ENCODE data around the gene SLC16A2. TPM values are rescaled to one million over a fixed set of nuclear protein-coding genes. Genes with fewer than 3 reads are reported as not detected.

SLC16A2 gene
- total and polyA plus RNA-seq, 10 of the 15 experiments (the other 5 are each of a cell fraction or from before 2014, with no cell fraction given), result 0.08 to 0.13 TPM; not detected in 8

GRCh38 chrX:74545880-74546523 lies 124.7 kb downstream of the SLC16A2 start (continued):
- TF ChIP-seq ZNF687 (IDR thresholded peaks at IDR 0.05), result no peak
- TF ChIP-seq NR2F1 (conservative IDR thresholded peaks at IDR 0.05), result no peak
- TF ChIP-seq PAX8 (IDR thresholded peaks at IDR 0.05), result no peak
- no peak for TF ChIP-seq ZBTB11 (CRISPR knock-in tag; IDR thresholded peaks at IDR 0.05)
- 0 out of 2 replicates have a peak, but pooled peaks have one; percentile 17 for TF ChIP-seq TCF3 (IDR thresholded peaks at IDR 0.05; ENCODE audit: borderline replicate concordance, insufficient read depth, low read depth, low read length)
- TF ChIP-seq ATF3 (IDR thresholded peaks at IDR 0.05; ENCODE audit: borderline replicate concordance, extremely low read depth, low read depth, low read length), result no peak
- TF ChIP-seq STAT1 (conservative IDR thresholded peaks at IDR 0.05), result no peak
- TF ChIP-seq IRF4 (IDR thresholded peaks at IDR 0.05; ENCODE audit: low read depth, low read length), result no peak
- no peak for TF ChIP-seq NR2C2 (IDR thresholded peaks at IDR 0.05; ENCODE audit: borderline replicate concordance, control insufficient read depth, insufficient read length, low read depth)
